Osteocyte (in vitro differentiated cells): ENCODE measurements around the gene NUDT3. TPM values are rescaled to one million over a fixed set of nuclear protein-coding genes. Genes with fewer than 3 reads are reported as not detected.

ENCODE experiments used
- DNase-seq: peaks from one replicate; pipeline ENCODE4 v3.0.0; 2021; ENCODE audit warnings: mixed read lengths; ENCODE audit not compliant: unreplicated experiment; ENCODE audit errors: extremely low spot score
- H3K27ac Mint-ChIP-seq: one replicate; pipeline ENCODE4 v1.8.0; 2021; ENCODE audit warnings: mild to moderate bottlenecking, mixed read lengths; ENCODE audit not compliant: unreplicated experiment
- H3K27me3 Mint-ChIP-seq: one replicate; pipeline ENCODE4 v1.8.0; 2021; ENCODE audit warnings: mixed read lengths; ENCODE audit not compliant: unreplicated experiment
- H3K36me3 Mint-ChIP-seq: one replicate; pipeline ENCODE4 v1.8.0; 2021; ENCODE audit warnings: mixed read lengths; ENCODE audit not compliant: unreplicated experiment
- H3K4me1 Mint-ChIP-seq: one replicate; pipeline ENCODE4 v1.8.0; 2021; ENCODE audit warnings: mixed read lengths; ENCODE audit not compliant: unreplicated experiment
- H3K4me3 Mint-ChIP-seq: one replicate; pipeline ENCODE4 v1.8.0; 2021; ENCODE audit warnings: mild to moderate bottlenecking, moderate library complexity, mixed read lengths; ENCODE audit not compliant: unreplicated experiment
- H3K9me3 Mint-ChIP-seq: one replicate; pipeline ENCODE4 v1.8.0; 2021; ENCODE audit warnings: mixed read lengths; ENCODE audit not compliant: unreplicated experiment
- CTCF ChIP-seq: fragments of 200-600 bp; sonication (generic); IDR thresholded peaks from 2 replicates; pipeline ENCODE4 v1.5.0; 2021; ENCODE audit warnings: antibody characterized with exemption, mild to moderate bottlenecking, moderate library complexity
- total RNA-seq: library from RNA; stranded (reverse); gene quantifications from 2 replicates; pipeline ENCODE4 v1.2.1, GENCODE V29; 2021

Gene NUDT3
- total RNA-seq, 1 donor from 2014 or later: 32.0 TPM

GRCh38 chr6:34424200-34425131 is 32.0 kb upstream of the NUDT3 start:
- H3K4me1 Mint-ChIP-seq: peaks cover 15% of the 10 kb centered on the region
- H3K9me3 Mint-ChIP-seq: no peaks in the 10 kb centered on the region
- DNase-seq: no peak
- peak overlapping the region; percentile 99 for H3K27ac Mint-ChIP-seq
- peak overlapping the region; percentile 98 for H3K4me3 Mint-ChIP-seq
- H3K36me3 Mint-ChIP-seq: peaks cover 25% of the 10 kb centered on the region
- peaks cover 3% of the 10 kb centered on the region for H3K27me3 Mint-ChIP-seq
- TF ChIP-seq CTCF: no peak

GRCh38 chr6:34423254-34423653 is 30.8 kb upstream of the NUDT3 start:
- Mint-ChIP-seq H3K4me3 (no peak overlapping the region), H3K9me3 (no peaks in the 10 kb centered on the region), H3K27ac (no peak overlapping the region), H3K27me3 (no peaks in the 10 kb centered on the region), H3K36me3 (peaks cover 31% of the 10 kb centered on the region), H3K4me1 (peaks cover 15% of the 10 kb centered on the region)
- DNase-seq: no peak
- TF ChIP-seq CTCF: no peak

- peaks cover 47% of the 10 kb centered on the region for H3K36me3 Mint-ChIP-seq
- no peaks in the 10 kb centered on the region for H3K9me3 Mint-ChIP-seq
- H3K4me3 Mint-ChIP-seq: no peak overlapping the region
- peaks cover 2% of the 10 kb centered on the region for H3K4me1 Mint-ChIP-seq
- no peak for DNase-seq
- no peak overlapping the region for H3K27ac Mint-ChIP-seq
- H3K27me3 Mint-ChIP-seq: no peaks in the 10 kb centered on the region
- no peak for TF ChIP-seq CTCF
Measured at GRCh38 chr6:34418367-34418766, 25.9 kb upstream of the NUDT3 start.

GRCh38 chr6:34416877-34417371 is 24.5 kb upstream of the NUDT3 start:
- H3K9me3 Mint-ChIP-seq: no peaks in the 10 kb centered on the region
- H3K27me3 Mint-ChIP-seq: no peaks in the 10 kb centered on the region
- peaks cover 42% of the 10 kb centered on the region for H3K36me3 Mint-ChIP-seq
- H3K4me3 Mint-ChIP-seq: no peak overlapping the region
- no peak for TF ChIP-seq CTCF
- H3K27ac Mint-ChIP-seq: no peak overlapping the region
- H3K4me1 Mint-ChIP-seq: no peaks in the 10 kb centered on the region
- no peak for DNase-seq

GRCh38 chr6:34414999-34415858 is 22.8 kb upstream of the NUDT3 start:
- Mint-ChIP-seq H3K9me3 (no peaks in the 10 kb centered on the region), H3K4me1 (no peaks in the 10 kb centered on the region), H3K27me3 (no peaks in the 10 kb centered on the region), H3K4me3 (no peak overlapping the region), H3K36me3 (peaks cover 36% of the 10 kb centered on the region), H3K27ac (peak overlapping the region; percentile 14)
- peak; percentile 69 for TF ChIP-seq CTCF
- DNase-seq: no peak
